ENCODE measurements around the gene GOLT1A.
"Not testable (repeated sequence)": the region's sequence is repeated elsewhere in the genome, so short reads cannot be mapped to it uniquely, and the experiment has no call there.

Gene GOLT1A

GRCh38 chr1:204249736-204250427, 36.1 kb upstream of the GOLT1A start:
- DNase-seq (ENCODE audit: extremely low spot score, insufficient read length, low read depth) (no peak), FAIRE-seq (no peak)

- DNase-seq (ENCODE audit: extremely low spot score, insufficient read length, low read depth) (no peak), FAIRE-seq (no peak)
Measured at GRCh38 chr1:204248954-204249353, 35.2 kb upstream of the GOLT1A start.

GRCh38 chr1:204246876-204247275, 33.1 kb upstream of the GOLT1A start:
- no peak for DNase-seq (ENCODE audit: extremely low spot score, insufficient read length, low read depth)

GRCh38 chr1:204242920-204243319, 29.1 kb upstream of the GOLT1A start:
- DNase-seq (ENCODE audit: extremely low spot score, insufficient read length, low read depth) (no peak), FAIRE-seq (no peak)

More at GRCh38 chr1:204246876-204247275, 33.1 kb upstream of the GOLT1A start:
- no peak for FAIRE-seq

GRCh38 chr1:204241914-204242313, 28.1 kb upstream of the GOLT1A start:
- FAIRE-seq (no peak), DNase-seq (ENCODE audit: extremely low spot score, insufficient read length, low read depth) (no peak)

- FAIRE-seq: no peak
- DNase-seq (ENCODE audit: extremely low spot score, insufficient read length, low read depth): no peak
Measured at GRCh38 chr1:204241050-204241449, 27.3 kb upstream of the GOLT1A start.

- FAIRE-seq (no peak), DNase-seq (ENCODE audit: extremely low spot score, insufficient read length, low read depth) (no peak)
Measured at GRCh38 chr1:204240233-204240632, 26.4 kb upstream of the GOLT1A start.

- not testable (repeated sequence) for DNase-seq (ENCODE audit: extremely low spot score, insufficient read length, low read depth); FAIRE-seq
Measured at GRCh38 chr1:204239401-204239800, 25.6 kb upstream of the GOLT1A start.

- FAIRE-seq; DNase-seq (ENCODE audit: extremely low spot score, insufficient read length, low read depth): not testable (repeated sequence)
Measured at GRCh38 chr1:204238520-204238919, 24.7 kb upstream of the GOLT1A start.

GRCh38 chr1:204237515-204237914, 23.7 kb upstream of the GOLT1A start:
- FAIRE-seq; DNase-seq (ENCODE audit: extremely low spot score, insufficient read length, low read depth): not testable (repeated sequence)

- DNase-seq (ENCODE audit: extremely low spot score, insufficient read length, low read depth) (no peak), FAIRE-seq (no peak)
Measured at GRCh38 chr1:204232526-204232925, 18.7 kb upstream of the GOLT1A start.

- DNase-seq (ENCODE audit: extremely low spot score, insufficient read length, low read depth) (no peak), FAIRE-seq (no peak)
Measured at GRCh38 chr1:204230211-204230610, 16.4 kb upstream of the GOLT1A start.

GRCh38 chr1:204228896-204229295, 15.1 kb upstream of the GOLT1A start:
- DNase-seq (ENCODE audit: extremely low spot score, insufficient read length, low read depth) (no peak), FAIRE-seq (no peak)

GRCh38 chr1:204227996-204228785, 14.4 kb upstream of the GOLT1A start:
- no peak for DNase-seq (ENCODE audit: extremely low spot score, insufficient read length, low read depth)
- no peak for FAIRE-seq

- DNase-seq (ENCODE audit: extremely low spot score, insufficient read length, low read depth): no peak
- FAIRE-seq: no peak
Measured at GRCh38 chr1:204227351-204227750, 13.6 kb upstream of the GOLT1A start.

GRCh38 chr1:204225841-204226735, 12.3 kb upstream of the GOLT1A start:
- FAIRE-seq: no peak
- DNase-seq (ENCODE audit: extremely low spot score, insufficient read length, low read depth): no peak

- FAIRE-seq (no peak), DNase-seq (ENCODE audit: extremely low spot score, insufficient read length, low read depth) (no peak)
Measured at GRCh38 chr1:204224655-204225054, 10.9 kb upstream of the GOLT1A start.

GRCh38 chr1:204223129-204223860, 9.5 kb upstream of the GOLT1A start:
- no peak for DNase-seq (ENCODE audit: extremely low spot score, insufficient read length, low read depth)

GRCh38 chr1:204222764-204223055, 8.9 kb upstream of the GOLT1A start:
- FAIRE-seq (no peak), DNase-seq (ENCODE audit: extremely low spot score, insufficient read length, low read depth) (no peak)

More at GRCh38 chr1:204223129-204223860, 9.5 kb upstream of the GOLT1A start:
- FAIRE-seq: no peak

Data from GM18507 (cell line).